HG02943 (cell line): Measurements from ENCODE around the gene AIF1L.

ENCODE experiments used
- ATAC-seq: cut with Tn5 transposase; IDR thresholded peaks from one replicate; pipeline ENCODE4 v1.9.1; 2021; ENCODE audit warnings: mild to moderate bottlenecking, low read depth, moderate library complexity; ENCODE audit not compliant: unreplicated experiment

The AIF1L gene

GRCh38 chr9:131160416-131161112 lies 64.2 kb downstream of the AIF1L start:
- no peak for ATAC-seq

- ATAC-seq, result no peak
Measured at GRCh38 chr9:131161585-131161984, 65.3 kb downstream of the AIF1L start.

- ATAC-seq, result no peak
Measured at GRCh38 chr9:131162886-131163285, 66.6 kb downstream of the AIF1L start.

GRCh38 chr9:131165523-131165922 lies 69.2 kb downstream of the AIF1L start:
- ATAC-seq, result no peak

- no peak for ATAC-seq
Measured at GRCh38 chr9:131167146-131167692, 70.9 kb downstream of the AIF1L start.

GRCh38 chr9:131167936-131168335 lies 71.6 kb downstream of the AIF1L start:
- ATAC-seq, result no peak

GRCh38 chr9:131169563-131170240 lies 73.4 kb downstream of the AIF1L start:
- ATAC-seq, result no peak
